Cardiac septum (tissue), 1 donor: ENCODE results near the gene SERPINI2. TPM values are rescaled to one million over a fixed set of nuclear protein-coding genes. Genes with fewer than 3 reads are reported as not detected.
"Not testable (repeated sequence)": the region's sequence is repeated elsewhere in the genome, so short reads cannot be mapped to it uniquely, and the experiment has no call there.

Experiments
- DNase-seq: peaks from one replicate; pipeline ENCODE4 v3.0.0-alpha.2; 2020; ENCODE audit warnings: low spot score
- intact Hi-C: fragments of 100-400 bp; cut with DNase I; formaldehyde crosslinking; loops from one replicate; pipeline ENCODE4 v1.14.0; 2022
- total RNA-seq: library from RNA; stranded (reverse); fragmentation: NEBNext Ultra II Directional; extraction: Animal tissue kit (Norgen Biotek cat#: 25700); gene quantifications from one replicate; pipeline ENCODE4 v1.2.1, GENCODE V29; 2021
- donor health status: DM: no; HTN: no; CAD: no.

Gene SERPINI2
- total RNA-seq, 1 donor from 2014 or later = 0.46 TPM

DNA sequence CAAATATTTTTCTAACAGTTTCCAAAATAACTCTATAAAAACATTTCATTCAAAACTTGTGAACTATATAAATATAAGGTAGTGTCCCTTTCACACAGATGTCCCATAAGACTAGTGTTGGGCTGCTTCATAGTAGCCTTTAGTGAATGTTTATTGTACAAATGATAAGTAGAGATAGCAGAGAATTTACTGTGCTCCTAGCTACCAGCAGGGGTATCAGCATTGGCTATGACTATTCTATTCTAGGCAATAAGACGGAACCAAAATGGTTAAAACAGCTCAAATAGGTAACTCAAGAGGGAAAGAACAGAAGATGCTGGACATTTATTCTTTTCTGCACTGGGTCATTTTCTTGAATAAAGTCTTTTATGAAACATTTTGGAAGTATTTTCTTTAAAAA lies 22.6 kb downstream of the SERPINI2 start:
- intact Hi-C loops = no loop called here
- DNase-seq = no peak

- intact Hi-C loops = no loop called here
- DNase-seq = no peak
Observed at GRCh38 chr3:167450675-167451074, 23.2 kb downstream of the SERPINI2 start.

GRCh38 chr3:167450195-167450594 lies 23.6 kb downstream of the SERPINI2 start:
- intact Hi-C loops = no loop called here
- no peak for DNase-seq

- intact Hi-C loops = no loop called here
Observed at GRCh38 chr3:167445491-167445890, 28.4 kb downstream of the SERPINI2 start.

DNA sequence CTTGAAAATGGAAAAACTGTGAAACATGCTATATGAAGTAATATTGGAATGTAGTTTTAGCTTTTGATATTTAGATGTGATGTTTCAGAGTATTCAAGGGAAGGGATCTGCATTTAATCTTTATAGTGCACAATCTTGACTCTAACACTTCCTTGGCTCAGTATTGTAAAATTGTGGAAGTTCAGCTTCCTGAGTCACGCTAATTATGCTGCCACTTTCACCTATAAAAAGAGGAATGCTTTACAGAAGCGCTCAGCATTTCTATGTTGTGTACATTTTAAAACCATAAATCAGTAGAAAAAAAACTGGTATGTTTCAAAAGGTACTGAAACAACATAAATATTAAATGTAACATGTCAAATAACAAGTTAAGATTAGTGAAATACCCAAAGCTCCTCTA lies 32.6 kb downstream of the SERPINI2 start:
- DNase-seq = no peak
- intact Hi-C loops = no loop called here

More at GRCh38 chr3:167445491-167445890, 28.4 kb downstream of the SERPINI2 start:
- no peak for DNase-seq

DNA sequence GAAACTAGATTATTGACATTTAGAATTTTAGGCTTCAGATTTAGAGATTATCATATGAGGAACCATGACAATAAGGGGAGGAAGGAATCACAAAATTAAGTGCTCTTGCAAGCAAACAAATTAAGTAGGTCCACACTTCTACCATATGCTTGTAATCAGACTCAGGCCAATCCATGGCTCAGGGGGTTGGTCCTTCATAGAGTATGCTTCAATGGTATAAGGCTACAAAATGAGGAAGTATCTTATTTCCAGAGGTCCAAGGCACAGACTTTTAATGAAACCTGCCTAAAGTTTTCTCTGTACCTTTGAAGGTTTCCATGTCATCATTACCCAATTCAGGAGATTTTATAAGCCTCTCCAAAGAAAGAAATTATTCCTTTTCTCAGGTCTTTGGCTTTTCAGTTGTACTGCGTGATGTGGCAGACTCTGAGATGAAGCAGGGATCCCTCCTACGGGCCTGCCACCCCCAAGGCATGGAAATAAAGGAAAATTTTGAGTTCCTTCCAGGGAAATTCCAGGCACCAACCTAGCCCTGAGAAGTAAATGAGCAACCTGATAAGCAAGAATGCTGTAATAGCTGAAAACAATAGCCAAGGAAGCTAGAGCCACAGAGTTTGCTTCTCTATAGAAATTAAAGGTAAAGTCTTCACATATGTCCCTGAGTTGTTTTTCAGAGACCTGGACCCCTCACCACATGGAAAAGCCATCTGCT lies 36.3 kb downstream of the SERPINI2 start:
- intact Hi-C loops = no loop called here
- DNase-seq = no peak

DNA sequence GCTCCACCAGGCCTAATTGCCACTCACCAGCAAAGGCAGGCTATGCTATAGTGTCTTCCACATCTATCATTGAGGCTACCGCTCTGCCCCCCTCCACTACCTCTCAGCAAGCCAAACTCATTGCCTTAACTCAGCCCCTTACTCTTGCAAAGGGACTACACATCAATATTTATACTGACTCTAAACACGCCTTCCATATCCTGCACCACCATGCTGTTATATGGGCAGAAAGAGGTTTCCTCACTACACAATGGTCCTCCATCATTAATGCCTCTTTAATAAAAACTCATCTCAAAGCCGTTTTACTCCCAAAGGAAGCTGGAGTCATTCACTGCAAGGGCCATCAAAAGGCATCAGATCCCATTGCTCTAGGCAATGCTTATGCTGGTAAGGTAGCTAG lies 46.9 kb downstream of the SERPINI2 start:
- DNase-seq, intact Hi-C loops: not testable (repeated sequence)

- intact Hi-C loops, DNase-seq: not testable (repeated sequence)
Observed at GRCh38 chr3:167422396-167422795, 51.4 kb downstream of the SERPINI2 start.

DNA sequence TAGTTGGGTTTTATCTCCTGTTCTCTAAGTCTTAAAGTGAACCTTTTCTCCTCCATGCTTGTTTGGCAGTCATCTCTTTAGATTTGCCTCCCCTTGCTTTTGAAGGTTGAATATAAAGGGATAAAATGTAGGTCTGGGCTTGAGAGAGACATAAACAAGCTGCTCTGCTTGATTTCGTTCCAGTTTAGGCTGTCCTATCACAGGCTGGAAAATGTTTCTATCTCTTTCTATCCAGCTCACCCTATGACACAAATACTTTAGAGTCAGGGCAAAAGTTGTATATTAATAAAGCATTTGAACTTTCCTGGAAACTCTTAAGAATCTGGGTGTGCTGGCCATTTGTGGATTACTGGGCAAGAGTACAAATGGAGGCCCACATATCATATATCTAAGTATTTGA lies 64.2 kb downstream of the SERPINI2 start:
- DNase-seq = no peak
- intact Hi-C loops = loop anchor here (10.0 kb wide), 2 partner anchors 275 to 475 kb away; no protein-coding TSS in a partner anchor

DNA sequence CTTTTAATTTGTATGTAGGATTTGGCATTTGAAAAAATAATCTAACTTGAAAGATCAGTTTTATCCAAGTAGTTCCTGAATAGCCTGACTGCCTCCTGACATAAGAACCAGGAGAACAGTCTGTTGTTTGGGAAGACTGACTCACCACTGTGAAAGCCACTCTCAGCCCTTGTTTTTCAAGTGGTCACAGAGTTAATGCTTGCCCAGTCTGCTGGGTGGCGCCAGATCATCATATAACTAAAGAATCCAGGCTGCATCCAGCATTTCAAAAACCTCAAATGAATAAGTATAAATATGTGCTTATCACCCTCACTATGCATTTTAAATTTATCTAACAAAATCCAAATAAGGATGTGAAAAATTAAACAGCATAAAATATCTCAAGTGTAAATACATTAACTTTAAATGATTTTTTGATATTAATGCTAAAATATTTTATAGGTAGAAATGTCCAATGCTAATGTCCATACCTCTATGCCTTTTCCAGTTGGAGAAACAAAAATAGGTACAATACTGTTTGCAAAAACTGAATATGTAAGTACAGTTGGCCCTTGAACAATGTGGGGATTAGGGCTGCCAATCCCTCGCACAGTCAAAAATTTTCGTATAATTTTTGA lies 66.9 kb downstream of the SERPINI2 start:
- intact Hi-C loops = loop anchor here (10.0 kb wide), 2 partner anchors 278 to 478 kb away; no protein-coding TSS in a partner anchor
- DNase-seq = no peak

DNA sequence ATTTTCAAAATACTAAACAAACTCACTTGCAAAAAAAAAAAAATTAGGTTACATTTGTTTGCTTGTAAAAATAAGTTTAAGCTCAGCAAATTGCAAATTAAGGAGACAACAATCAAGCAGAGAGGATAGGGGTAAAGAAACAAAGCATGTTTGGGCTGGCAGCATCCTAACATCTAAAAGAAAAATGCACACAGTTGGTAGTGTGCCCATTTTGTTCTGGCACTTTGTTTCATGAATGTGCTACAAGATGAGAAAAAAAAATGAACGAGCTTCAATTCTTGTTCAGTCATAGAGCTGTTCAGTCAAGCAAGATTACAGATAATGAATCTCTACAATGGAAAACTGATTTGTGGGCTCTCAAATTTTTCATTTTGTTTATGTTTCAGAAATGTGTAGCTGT lies 76.0 kb downstream of the SERPINI2 start:
- no peak for DNase-seq
- intact Hi-C loops = no loop called here

- DNase-seq = no peak
- intact Hi-C loops = no loop called here
Observed at GRCh38 chr3:167396075-167396474, 77.8 kb downstream of the SERPINI2 start.

- DNase-seq = no peak
- intact Hi-C loops = no loop called here
Observed at GRCh38 chr3:167394003-167394402, 79.8 kb downstream of the SERPINI2 start.

Other genes with a start within 250 kb of the SERPINI2 start
- 0.78 TPM for gene ZBBX, start 93.7 kb downstream of the SERPINI2 start, total RNA-seq
- 3.4 TPM for gene WDR49, start 179.9 kb upstream of the SERPINI2 start, total RNA-seq